H1 (cell line): Measurements from ENCODE around the gene POU4F1. TPM values are rescaled to one million over a fixed set of nuclear protein-coding genes. Genes with fewer than 3 reads are reported as not detected.
A peak's percentile ranks its signal among the peaks of the same experiment; 100 is the strongest.

ENCODE experiments used
- CTCF ChIP-seq, 3 experiments: IDR thresholded peaks; 1 replicate in 2 of 3; 2 replicates in 1 of 3; pipeline versions ENCODE4 v1.5.1 to v1.6.1; 2011; ENCODE audit warnings: low read length in 3 of 3, mild to moderate bottlenecking in 3 of 3, inconsistent platforms in 2 of 3, low read depth in 1 of 3, moderate library complexity in 1 of 3; ENCODE audit not compliant: insufficient read depth in 1 of 3; ENCODE audit errors: control extremely low read depth in 1 of 3
- RAD21 ChIP-seq, 2 experiments: IDR thresholded peaks in 1 of 2; conservative IDR thresholded peaks in 1 of 2; 2 replicates each; pipeline ENCODE4 v1.6.1; 2011; ENCODE audit warnings: low read depth in 2 of 2, low read length in 2 of 2, improper control_type of control experiment in 1 of 2, inconsistent platforms in 1 of 2, mild to moderate bottlenecking in 1 of 2, moderate library complexity in 1 of 2
- polyA plus RNA-seq, 7 experiments: library from polyadenylated mRNA; depleted of rRNA in 3 of 7; stranded (reverse) in 5 of 7; unstranded in 2 of 7; fragments of >200 nt in 5 of 7; fragments of 200-250 nt in 2 of 7; gene quantifications; 1 replicate in 5 of 7; 2 replicates in 1 of 7; 4 replicates in 1 of 7; pipeline versions ENCODE4 v1.2.1 to v1.2.3, GENCODE V29; 2011 to 2013; ENCODE audit warnings: missing spikeins in 2 of 7, mixed read lengths in 2 of 7
- total RNA-seq: library from RNA; stranded (reverse); fragmentation: NEBNext Ultra II Directional; extraction: Animal tissue kit (Norgen Biotek cat#: 25700); gene quantifications from 2 replicates; pipeline ENCODE4 v1.2.1, GENCODE V29; 2021

Gene POU4F1
- total and polyA plus RNA-seq, 2 of the 8 experiments (the other 6 are each of a cell fraction or from before 2014, with no cell fraction given) = 0.09 to 0.32 TPM

GRCh38 chr13:78604782-78605611 lies 1.6 kb upstream of the POU4F1 start (continued):
- peak in 2 of 3 experiments; percentile 35 to 36; a peak in 3 of 4 replicates for TF ChIP-seq CTCF (IDR thresholded peaks at IDR 0.05; ENCODE audit: control extremely low read depth in 1 of 3, insufficient read depth in 1 of 3, low read depth in 1 of 3, low read length in 3 of 3)
- peak in 1 of 2 experiments; percentile 11; a peak in 2 of 4 replicates for TF ChIP-seq RAD21 (IDR thresholded peaks at IDR 0.05 in 1 of 2, conservative IDR thresholded peaks at IDR 0.05 in 1 of 2; ENCODE audit: low read depth in 2 of 2, low read length in 2 of 2)
- TF ChIP-seq, all 59 proteins: peak for 7
